Effector memory CD8-positive, alpha-beta T cell (primary cell): ENCODE results near the gene SLC35E2B.

ENCODE experiments used
- ATAC-seq: fragments of 150-1000 bp; cut with Tn5 transposase; replicated peaks from 2 replicates; pipeline ENCODE4 v1.10.0; 2021; ENCODE audit warnings: mild to moderate bottlenecking, moderate library complexity
- DNase-seq, 3 experiments: peaks; one replicate each; pipeline ENCODE4 v3.0.0; 2021
- H3K27ac Mint-ChIP-seq, 2 donors: one replicate each; pipeline ENCODE4 v1.8.0; 2022; ENCODE audit warnings: mild to moderate bottlenecking in 2 of 2, mixed read lengths in 2 of 2, moderate library complexity in 2 of 2
- H3K27me3 Mint-ChIP-seq, 2 donors: one replicate each; pipeline ENCODE4 v1.8.0; 2022; ENCODE audit warnings: mixed read lengths in 2 of 2
- H3K36me3 Mint-ChIP-seq: one replicate; pipeline ENCODE4 v1.8.0; 2022; ENCODE audit warnings: mild to moderate bottlenecking, moderate library complexity, mixed read lengths; ENCODE audit not compliant: insufficient read depth
- H3K4me1 Mint-ChIP-seq, 2 donors: one replicate each; pipeline ENCODE4 v1.8.0; 2022; ENCODE audit warnings: low read depth in 2 of 2, mixed read lengths in 2 of 2
- H3K4me3 Mint-ChIP-seq, 2 donors: one replicate each; pipeline ENCODE4 v1.8.0; 2022; ENCODE audit warnings: mild to moderate bottlenecking in 2 of 2, mixed read lengths in 2 of 2, moderate library complexity in 2 of 2
- H3K9me3 Mint-ChIP-seq, 2 donors: one replicate each; pipeline ENCODE4 v1.8.0; 2022; ENCODE audit warnings: mixed read lengths in 2 of 2

The SLC35E2B gene

DNA sequence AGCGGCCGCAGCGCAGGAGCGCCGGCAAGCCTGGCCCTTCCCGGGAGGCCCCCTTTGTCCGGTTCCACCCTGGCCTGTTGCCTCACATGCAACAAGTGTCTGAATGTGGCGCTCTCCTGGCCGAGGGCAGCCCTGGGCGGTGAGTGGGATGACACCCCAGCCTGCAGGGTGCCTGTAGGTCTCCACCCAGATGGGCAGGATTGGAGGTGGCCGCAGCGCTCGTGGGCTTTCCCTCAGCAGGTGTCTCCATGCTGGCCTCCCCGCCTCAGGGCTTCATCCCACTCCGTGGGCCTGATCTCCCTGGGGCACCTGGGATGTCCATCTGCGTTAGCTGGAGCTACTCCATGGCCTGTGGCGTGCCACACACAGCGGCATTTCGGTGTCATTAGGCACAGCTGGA lies 75.8 kb downstream of the SLC35E2B start:
- H3K4me1 Mint-ChIP-seq, result peaks cover 21 to 27% of the 10 kb centered on the region in 2 donors
- peak overlapping the region; percentile 44 to 78 for H3K27ac Mint-ChIP-seq
- DNase-seq, result no peak
- ATAC-seq, result no peak
- H3K9me3 Mint-ChIP-seq, result no peaks in the 10 kb centered on the region
- H3K4me3 Mint-ChIP-seq, result peak overlapping the region; percentile 71 to 72
- H3K27me3 Mint-ChIP-seq, result no peaks in the 10 kb centered on the region
- H3K36me3 Mint-ChIP-seq, result peaks cover 33% of the 10 kb centered on the region

DNA sequence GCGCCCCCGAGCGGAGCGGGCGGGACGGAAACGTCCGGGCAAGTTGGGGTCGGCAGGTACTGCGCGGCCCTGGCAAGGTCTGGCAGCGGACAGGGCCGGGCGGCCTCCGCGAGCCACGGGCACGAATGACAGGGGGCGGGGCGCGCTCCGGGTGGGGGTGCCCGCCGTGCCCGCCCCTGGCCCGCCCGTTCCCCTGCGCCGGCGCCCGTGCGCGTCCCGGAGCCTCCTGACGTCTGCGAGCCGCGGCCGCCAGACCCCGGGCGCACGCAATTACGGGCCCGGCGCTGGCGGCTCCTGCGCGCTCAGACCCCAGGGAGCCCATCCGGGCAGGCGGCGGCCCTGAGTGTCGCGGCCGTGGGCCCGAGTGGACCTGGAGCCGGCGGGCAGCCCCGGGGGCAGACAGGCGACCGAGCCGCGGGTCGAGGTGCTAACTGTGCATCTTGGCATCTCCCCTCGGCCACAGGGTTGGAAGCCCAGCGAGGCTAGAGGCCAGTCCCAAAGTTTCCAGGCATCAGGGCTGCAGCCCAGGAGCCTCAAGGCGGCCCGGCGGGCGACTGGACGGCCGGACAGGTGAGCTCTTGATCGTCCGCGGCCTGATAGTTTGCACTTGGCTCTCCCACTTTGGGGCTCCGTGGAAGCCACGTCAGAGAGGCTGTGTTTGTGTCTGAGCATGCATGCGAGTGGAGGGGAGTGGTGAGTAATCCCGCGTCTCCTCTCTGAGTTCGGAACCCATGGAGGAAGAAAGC lies 76.4 kb downstream of the SLC35E2B start:
- H3K9me3 Mint-ChIP-seq, result no peaks in the 10 kb centered on the region
- no peaks in the 10 kb centered on the region for H3K27me3 Mint-ChIP-seq
- H3K36me3 Mint-ChIP-seq, result peaks cover 33% of the 10 kb centered on the region
- ATAC-seq, result peak; percentile 11
- peak overlapping the region; percentile 44 to 78 for H3K27ac Mint-ChIP-seq
- H3K4me1 Mint-ChIP-seq, result peaks cover 21 to 27% of the 10 kb centered on the region in 2 donors
- peak overlapping the region; percentile 71 to 72 for H3K4me3 Mint-ChIP-seq
- peak in 1 of 3 experiments; percentile 32 for DNase-seq

DNA sequence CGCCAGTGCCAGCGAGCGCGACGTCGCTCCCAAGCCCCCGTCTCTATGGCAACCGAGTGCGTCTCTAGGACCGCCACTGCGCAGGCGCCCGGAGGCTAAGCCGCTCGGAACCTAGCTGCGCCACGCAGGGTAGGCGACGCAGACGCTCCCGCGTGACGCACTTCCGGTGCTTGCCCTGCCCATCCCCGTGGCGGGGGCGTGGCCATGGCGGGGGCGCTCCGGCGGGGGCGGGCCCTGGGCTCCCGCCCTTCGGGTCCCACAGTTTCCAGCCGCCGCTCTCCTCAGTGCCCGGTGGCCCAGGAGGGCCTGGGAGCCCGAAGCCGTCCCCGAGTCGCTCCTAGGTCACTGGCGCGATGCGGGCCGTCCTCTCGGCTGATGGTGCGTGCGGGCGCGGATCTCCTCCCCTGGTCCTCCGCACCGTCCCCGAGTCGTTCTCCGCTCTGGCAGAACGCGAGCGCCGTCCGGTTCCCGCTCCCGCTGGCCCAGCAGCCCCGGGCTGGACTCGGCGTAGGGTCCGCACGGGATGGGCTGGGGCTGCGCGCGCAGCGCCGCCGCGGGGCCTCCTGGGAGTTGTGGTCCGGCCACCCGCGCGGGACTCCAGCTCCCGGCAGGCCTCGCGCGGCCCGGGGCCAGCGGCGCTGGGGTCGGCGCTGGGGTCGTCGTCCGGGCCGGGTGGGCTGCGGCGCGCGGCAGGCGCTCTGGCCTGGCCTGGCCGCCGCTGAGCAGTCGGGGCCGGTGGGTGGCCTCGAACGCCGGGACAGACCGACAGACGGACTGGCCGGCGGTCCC lies 77.1 kb downstream of the SLC35E2B start, which contains the start of gene MIB2:
Gene MIB2 (plus strand): TSS at position 245 of the 789 bp plus-strand sequence. CDS start 7,953 bp downstream, outside the sequence.
- H3K4me1 Mint-ChIP-seq, result peaks cover 21 to 27% of the 10 kb centered on the region in 2 donors
- H3K9me3 Mint-ChIP-seq, result no peaks in the 10 kb centered on the region
- peak; percentile 82 for ATAC-seq
- H3K4me3 Mint-ChIP-seq, result peak within 1 kb of the TSS; percentile 92 to 97
- H3K36me3 Mint-ChIP-seq, result peaks cover 30% of the 10 kb centered on the region
- no peaks in the 10 kb centered on the region for H3K27me3 Mint-ChIP-seq
- peak; percentile 98 to 99 (median 98) for DNase-seq
- H3K27ac Mint-ChIP-seq, result peak within 1 kb of the TSS; percentile 97 to 98

DNA sequence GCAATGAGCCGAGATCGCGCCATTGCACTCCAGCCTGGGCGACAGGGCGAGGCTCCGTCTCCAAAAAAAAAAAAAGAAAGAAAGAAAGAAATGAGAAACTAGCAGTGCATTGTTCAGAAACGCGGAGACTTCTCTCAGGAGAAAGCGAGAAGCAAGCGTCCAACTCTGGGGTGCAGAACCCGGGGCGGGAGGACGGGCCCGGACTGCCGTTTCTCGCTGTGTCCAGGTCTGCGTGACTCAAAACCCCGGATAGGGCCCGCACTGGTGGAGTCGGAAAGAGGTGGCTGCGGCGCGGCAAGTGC lies 77.7 kb downstream of the SLC35E2B start:
- ATAC-seq, result peak; percentile 1
- Mint-ChIP-seq H3K4me3 (peak overlapping the region; percentile 92 to 97), H3K27me3 (no peaks in the 10 kb centered on the region), H3K36me3 (peaks cover 28% of the 10 kb centered on the region), H3K4me1 (peaks cover 21 to 27% of the 10 kb centered on the region in 2 donors), H3K9me3 (no peaks in the 10 kb centered on the region), H3K27ac (peak overlapping the region; percentile 97 to 98)
- no peak for DNase-seq

DNA sequence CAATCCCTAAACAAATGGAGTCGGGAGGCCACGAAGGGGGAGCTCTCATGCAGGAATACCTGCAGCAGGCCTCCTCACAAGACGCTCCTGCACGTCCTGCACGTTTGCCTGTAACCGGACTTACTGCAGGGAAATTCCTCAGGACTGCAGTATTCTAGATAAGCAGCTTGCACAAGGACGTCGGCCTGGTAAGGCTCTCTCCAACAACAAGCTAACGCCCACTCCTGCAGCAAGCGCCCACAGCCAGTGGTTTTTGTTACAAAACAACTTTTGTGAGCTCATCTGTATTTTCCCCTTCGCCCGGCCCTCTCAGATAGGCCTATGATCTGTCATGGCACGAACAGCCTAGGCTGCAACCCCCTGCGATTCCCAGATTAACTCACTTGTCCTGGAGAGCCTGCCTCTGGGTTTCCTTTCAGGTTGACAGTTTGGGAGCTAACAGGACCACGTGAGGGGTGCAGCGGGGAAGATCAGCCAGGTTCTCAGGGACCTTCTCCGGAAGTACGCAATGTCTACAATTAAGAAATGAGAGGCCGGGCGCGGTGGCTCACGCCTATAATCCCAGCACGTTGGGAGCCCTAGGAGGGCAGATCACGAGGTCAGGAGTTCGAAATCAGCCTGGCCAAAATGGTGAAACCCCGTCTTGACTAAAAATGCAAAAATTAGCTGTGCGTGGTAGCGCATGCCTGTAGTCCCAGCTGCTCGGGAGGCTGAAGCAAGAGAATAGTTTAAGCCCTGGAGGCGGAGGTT lies 78.2 kb downstream of the SLC35E2B start:
- Mint-ChIP-seq H3K4me3 (peak overlapping the region; percentile 92 to 97), H3K36me3 (peaks cover 28% of the 10 kb centered on the region), H3K9me3 (no peaks in the 10 kb centered on the region), H3K27me3 (no peaks in the 10 kb centered on the region), H3K27ac (peak overlapping the region; percentile 97 to 98), H3K4me1 (peaks cover 21 to 27% of the 10 kb centered on the region in 2 donors)
- ATAC-seq, result peak; percentile 6
- peak; percentile 32 to 42 (median 36) for DNase-seq

DNA sequence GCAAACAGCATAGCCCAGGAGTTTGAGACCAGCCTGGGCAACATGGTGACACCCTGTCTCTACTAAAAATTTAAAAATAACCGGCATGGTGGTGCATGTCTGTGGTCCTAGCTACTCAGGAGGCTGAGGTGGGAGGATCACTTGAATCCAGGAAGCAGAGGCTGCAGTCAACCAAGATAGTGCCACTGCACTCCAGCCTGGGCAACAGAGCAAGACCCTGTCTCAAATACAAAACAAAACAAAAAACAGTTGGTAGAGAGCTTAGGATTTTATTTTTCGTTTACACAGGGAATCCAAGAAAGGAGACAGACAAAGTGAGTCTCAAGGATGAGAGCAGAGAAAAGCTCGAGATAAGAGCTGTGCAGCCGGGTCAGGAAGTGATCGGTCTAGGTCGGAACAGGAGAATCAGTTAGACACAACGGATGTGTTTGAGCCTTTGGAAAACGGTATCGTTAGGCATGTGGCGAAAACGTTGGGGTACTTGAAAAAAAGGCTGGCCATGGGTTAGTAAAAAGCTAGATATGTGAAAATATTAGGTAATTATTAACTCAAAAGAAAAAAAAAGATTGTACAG lies 79.0 kb downstream of the SLC35E2B start:
- peak overlapping the region; percentile 92 to 97 for H3K4me3 Mint-ChIP-seq
- H3K9me3 Mint-ChIP-seq, result no peaks in the 10 kb centered on the region
- ATAC-seq (no peak), DNase-seq (no peak)
- peaks cover 23% of the 10 kb centered on the region for H3K36me3 Mint-ChIP-seq
- H3K4me1 Mint-ChIP-seq, result peaks cover 17 to 25% of the 10 kb centered on the region in 2 donors
- no peaks in the 10 kb centered on the region for H3K27me3 Mint-ChIP-seq
- H3K27ac Mint-ChIP-seq, result peak overlapping the region; percentile 97 to 98

DNA sequence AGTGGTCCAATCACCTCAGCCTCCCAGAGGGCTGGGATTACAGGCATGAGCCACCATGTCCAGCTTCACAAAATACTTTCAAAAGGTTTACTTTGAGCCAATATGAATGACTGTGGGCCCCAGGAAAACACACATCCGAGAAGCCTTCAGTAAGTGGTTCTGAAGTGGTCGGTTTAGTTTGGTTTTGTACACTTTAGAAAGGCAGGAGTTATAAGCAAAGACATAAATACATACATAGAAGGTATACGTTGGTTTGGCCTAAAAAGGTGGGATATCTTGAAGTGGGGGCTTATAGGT lies 80.5 kb downstream of the SLC35E2B start:
- no peaks in the 10 kb centered on the region for H3K27me3 Mint-ChIP-seq
- H3K27ac Mint-ChIP-seq, result no peak overlapping the region
- no peaks in the 10 kb centered on the region for H3K9me3 Mint-ChIP-seq
- ATAC-seq (no peak), DNase-seq (no peak)
- peaks cover 22% of the 10 kb centered on the region for H3K36me3 Mint-ChIP-seq
- peaks cover 17 to 21% of the 10 kb centered on the region in 2 donors for H3K4me1 Mint-ChIP-seq
- no peak overlapping the region for H3K4me3 Mint-ChIP-seq

DNA sequence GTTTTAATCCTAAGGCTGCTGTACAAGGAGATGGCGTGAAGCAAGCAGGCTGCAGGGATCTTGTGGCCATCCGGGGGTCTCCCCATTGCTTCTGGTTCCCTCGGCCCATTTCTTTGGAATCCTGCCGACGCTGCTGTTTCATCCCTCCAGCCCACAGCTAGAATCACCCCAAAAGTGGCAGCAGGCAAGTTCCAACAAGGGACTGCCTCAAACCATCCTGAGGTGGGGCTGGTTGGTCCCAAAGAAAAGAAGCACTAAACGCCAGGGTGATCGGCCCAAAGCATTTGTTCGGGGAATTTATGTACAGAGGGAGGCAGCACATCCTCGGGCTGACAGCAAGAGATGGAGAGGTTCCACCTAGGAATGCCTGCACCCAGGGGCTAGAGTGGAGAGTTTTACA lies 81.8 kb downstream of the SLC35E2B start:
- H3K4me3 Mint-ChIP-seq, result peak overlapping the region in 1 of 2 donors; percentile 13
- no peak overlapping the region for H3K27ac Mint-ChIP-seq
- ATAC-seq (no peak), DNase-seq (no peak)
- peaks cover 17 to 21% of the 10 kb centered on the region in 2 donors for H3K4me1 Mint-ChIP-seq
- H3K9me3 Mint-ChIP-seq, result no peaks in the 10 kb centered on the region
- no peaks in the 10 kb centered on the region for H3K27me3 Mint-ChIP-seq
- peaks cover 16% of the 10 kb centered on the region for H3K36me3 Mint-ChIP-seq

DNA sequence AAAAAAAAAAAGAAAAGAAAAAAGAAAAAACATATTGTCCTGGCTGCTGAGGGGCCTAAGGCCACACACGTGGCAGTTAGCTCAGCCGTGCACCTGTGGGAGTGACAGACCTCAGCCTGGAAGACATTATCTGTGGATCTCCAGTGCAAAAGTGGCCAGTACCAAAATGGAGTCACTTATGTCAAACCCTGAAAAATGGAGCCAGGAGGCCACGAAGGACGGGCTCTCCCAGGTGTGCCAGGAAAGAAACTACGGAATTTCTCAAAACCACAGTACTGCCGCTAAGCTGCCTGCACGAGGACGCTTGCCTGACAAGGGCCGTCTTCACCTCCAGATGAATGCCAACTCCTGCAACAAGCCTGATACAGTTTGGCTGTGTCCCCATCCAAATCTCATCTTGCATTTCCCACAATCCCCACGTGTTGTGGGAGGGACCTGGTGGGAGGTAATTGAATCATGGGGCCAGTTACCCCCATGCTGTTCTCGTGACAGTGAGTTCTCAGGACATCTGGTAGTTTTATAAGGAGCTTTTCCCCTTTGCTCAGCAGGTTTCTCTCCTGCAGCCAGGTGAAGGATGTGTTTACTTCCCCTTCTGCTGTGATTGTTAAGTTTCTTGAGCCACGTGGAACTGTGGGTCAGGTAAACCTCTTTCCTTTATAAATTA lies 82.6 kb downstream of the SLC35E2B start:
- Mint-ChIP-seq H3K4me3 (no peak overlapping the region), H3K27ac (no peak overlapping the region), H3K27me3 (no peaks in the 10 kb centered on the region), H3K4me1 (peaks cover 16 to 19% of the 10 kb centered on the region in 2 donors), H3K9me3 (no peaks in the 10 kb centered on the region), H3K36me3 (peaks cover 10% of the 10 kb centered on the region)
- DNase-seq (no peak), ATAC-seq (no peak)
